T-helper 17 cell (primary cell): ENCODE data around the gene KRTAP4-2. TPM values are rescaled to one million over a fixed set of nuclear protein-coding genes. Genes with fewer than 3 reads are reported as not detected.

Experiments
- total RNA-seq, 4 donors: library from RNA in 2 of 4; stranded (reverse) in 2 of 4; gene quantifications; one replicate each; pipeline ENCODE4 v1.2.3 and lab custom pipeline; 2022 to 2026

KRTAP4-2 gene
- total RNA-seq, 2 donors from 2014 or later: not detected

Other genes with a start within 250 kb of the KRTAP4-2 start
- not detected for gene KRT23, start 240.6 kb downstream of the KRTAP4-2 start, total RNA-seq
- gene KRT39, start 211.3 kb downstream of the KRTAP4-2 start, total RNA-seq: not detected
- not detected for gene KRT40, start 193.9 kb downstream of the KRTAP4-2 start, total RNA-seq
- gene KRTAP3-3, start 184.1 kb downstream of the KRTAP4-2 start, total RNA-seq: not detected
- gene KRTAP3-2, start 178.3 kb downstream of the KRTAP4-2 start, total RNA-seq: not detected
- gene KRTAP3-1, start 169.1 kb downstream of the KRTAP4-2 start, total RNA-seq: not detected
- not detected for gene KRTAP1-5, start 151.0 kb downstream of the KRTAP4-2 start, total RNA-seq
- gene KRTAP1-4, start 148.0 kb downstream of the KRTAP4-2 start, total RNA-seq: not detected
- not detected for gene KRTAP1-3, start 143.3 kb downstream of the KRTAP4-2 start, total RNA-seq
- not detected for gene KRTAP1-1, start 136.8 kb downstream of the KRTAP4-2 start, total RNA-seq
- not detected for gene KRTAP2-1, start 130.9 kb downstream of the KRTAP4-2 start, total RNA-seq
- gene KRTAP2-2, start 123.0 kb downstream of the KRTAP4-2 start, total RNA-seq: not detected
- not detected for gene KRTAP2-3, start 118.1 kb downstream of the KRTAP4-2 start, total RNA-seq
- not detected for gene KRTAP2-4, start 112.3 kb downstream of the KRTAP4-2 start, total RNA-seq
- not detected for gene KRTAP4-7, start 94.1 kb downstream of the KRTAP4-2 start, total RNA-seq
- not detected for gene KRTAP4-8, start 80.1 kb downstream of the KRTAP4-2 start, total RNA-seq
- not detected for gene KRTAP4-16, start 76.0 kb downstream of the KRTAP4-2 start, total RNA-seq
- not detected for gene KRTAP4-9, start 72.8 kb downstream of the KRTAP4-2 start, total RNA-seq
- gene KRTAP4-11, start 59.8 kb downstream of the KRTAP4-2 start, total RNA-seq: not detected
- gene KRTAP4-12, start 54.0 kb downstream of the KRTAP4-2 start, total RNA-seq: not detected
- gene KRTAP4-6, start 37.7 kb downstream of the KRTAP4-2 start, total RNA-seq: not detected
- not detected for gene KRTAP4-5, start 28.4 kb downstream of the KRTAP4-2 start, total RNA-seq
- not detected for gene KRTAP4-4, start 17.5 kb downstream of the KRTAP4-2 start, total RNA-seq
- gene KRTAP4-3, start 10.0 kb downstream of the KRTAP4-2 start, total RNA-seq: not detected
- gene KRTAP4-1, start 6.7 kb upstream of the KRTAP4-2 start, total RNA-seq: not detected
- gene KRTAP9-1, start 11.7 kb upstream of the KRTAP4-2 start, total RNA-seq: not detected
- gene KRTAP9-2, start 48.4 kb upstream of the KRTAP4-2 start, total RNA-seq: not detected
- not detected for gene KRTAP9-3, start 54.2 kb upstream of the KRTAP4-2 start, total RNA-seq
- not detected for gene KRTAP9-8, start 59.8 kb upstream of the KRTAP4-2 start, total RNA-seq
- gene KRTAP9-4, start 71.5 kb upstream of the KRTAP4-2 start, total RNA-seq: not detected
- not detected for gene KRTAP9-9, start 77.2 kb upstream of the KRTAP4-2 start, total RNA-seq
- not detected for gene KRTAP9-6, start 87.2 kb upstream of the KRTAP4-2 start, total RNA-seq
- gene KRTAP9-7, start 97.5 kb upstream of the KRTAP4-2 start, total RNA-seq: not detected
- not detected for gene KRTAP29-1, start 124.6 kb upstream of the KRTAP4-2 start, total RNA-seq
- under 1 TPM; 0.17 to 0.34 TPM for gene KRTAP16-1, start 131.1 kb upstream of the KRTAP4-2 start, total RNA-seq
- not detected for gene KRTAP17-1, start 137.5 kb upstream of the KRTAP4-2 start, total RNA-seq
- not detected for gene KRT33A, start 172.6 kb upstream of the KRTAP4-2 start, total RNA-seq
- gene KRT33B, start 191.6 kb upstream of the KRTAP4-2 start, total RNA-seq: not detected
- gene KRT34, start 204.1 kb upstream of the KRTAP4-2 start, total RNA-seq: not detected
- not detected for gene KRT31, start 219.4 kb upstream of the KRTAP4-2 start, total RNA-seq
- not detected for gene KRT37, start 246.4 kb upstream of the KRTAP4-2 start, total RNA-seq